Neuronal stem cell (in vitro differentiated cells): Measurements from ENCODE around the gene SLC10A7.

ENCODE experiments used
- DNase-seq: peaks from one replicate; pipeline ENCODE4 v3.0.0-alpha.2; 2013; ENCODE audit warnings: low spot score
- H2AFZ ChIP-seq: one replicate; pipeline ENCODE4 v1.6.1; 2013; ENCODE audit warnings: mild to moderate bottlenecking, low read length, inconsistent platforms
- H2AK5ac ChIP-seq: 2 replicates; pipeline ENCODE4 v1.6.1; 2013; ENCODE audit warnings: low read depth, mild to moderate bottlenecking, inconsistent platforms, low read length, moderate library complexity, mixed read lengths
- H2BK120ac ChIP-seq: 2 replicates; pipeline ENCODE4 v1.6.1; 2013; ENCODE audit warnings: low read depth, mild to moderate bottlenecking, inconsistent platforms, low read length, moderate library complexity, mixed read lengths
- H2BK12ac ChIP-seq: one replicate; pipeline ENCODE4 v1.6.1; 2013; ENCODE audit warnings: low read length, inconsistent platforms
- H2BK15ac ChIP-seq: 2 replicates; pipeline ENCODE4 v1.6.1; 2013; ENCODE audit warnings: mild to moderate bottlenecking, low read length, inconsistent platforms, mixed read lengths
- H2BK5ac ChIP-seq: one replicate; pipeline ENCODE4 v1.6.1; 2013; ENCODE audit warnings: inconsistent platforms, mild to moderate bottlenecking, low read length, moderate library complexity
- H3K14ac ChIP-seq: one replicate; pipeline ENCODE4 v1.6.1; 2013; ENCODE audit warnings: low read length, inconsistent platforms
- H3K18ac ChIP-seq: 2 replicates; pipeline ENCODE4 v1.6.1; 2013; ENCODE audit warnings: low read length, inconsistent platforms
- H3K23ac ChIP-seq: 2 replicates; pipeline ENCODE4 v1.6.1; 2013; ENCODE audit warnings: low read depth, mild to moderate bottlenecking, mixed read lengths, low read length, inconsistent platforms; ENCODE audit not compliant: poor library complexity
- H3K27ac ChIP-seq: replicated peaks from 3 replicates; pipeline ENCODE4 v1.5.1; 2013; ENCODE audit warnings: low read length, inconsistent platforms
- H3K27me3 ChIP-seq, 3 experiments: 2 replicates each; pipeline ENCODE4 v1.6.1; 2013; ENCODE audit warnings: low read length in 3 of 3, mild to moderate bottlenecking in 2 of 3, inconsistent platforms in 1 of 3, low read depth in 1 of 3, mixed read lengths in 1 of 3, moderate library complexity in 1 of 3; ENCODE audit not compliant: control insufficient read depth in 3 of 3, insufficient read depth in 3 of 3
- H3K36me3 ChIP-seq, 2 donors: replicated peaks in 1 of 2; 2 replicates each; pipeline ENCODE4 v1.6.1; 2013; ENCODE audit warnings: low read length in 2 of 2; ENCODE audit not compliant: control insufficient read depth in 2 of 2, insufficient read depth in 2 of 2
- H3K4ac ChIP-seq: 2 replicates; pipeline ENCODE4 v1.6.1; 2013; ENCODE audit warnings: inconsistent platforms, mild to moderate bottlenecking, low read length, moderate library complexity
- H3K4me1 ChIP-seq, 2 donors: 1 replicate in 1 of 2; 2 replicates in 1 of 2; pipeline ENCODE4 v1.6.1; 2013; ENCODE audit warnings: low read length in 2 of 2, low read depth in 1 of 2; ENCODE audit not compliant: control insufficient read depth in 2 of 2, insufficient read depth in 1 of 2
- H3K4me2 ChIP-seq: one replicate; pipeline ENCODE4 v1.6.1; 2013; ENCODE audit warnings: mild to moderate bottlenecking, low read length, inconsistent platforms; ENCODE audit not compliant: insufficient read depth, poor library complexity, severe bottlenecking
- H3K4me3 ChIP-seq, 2 donors: 2 replicates each; pipeline ENCODE4 v1.5.1; 2013; ENCODE audit warnings: low read length in 2 of 2, mild to moderate bottlenecking in 2 of 2, inconsistent platforms in 1 of 2, moderate library complexity in 1 of 2
- H3K79me1 ChIP-seq: one replicate; pipeline ENCODE4 v1.6.1; 2013; ENCODE audit warnings: low read depth, mild to moderate bottlenecking, inconsistent platforms, low read length, moderate library complexity
- H3K9ac ChIP-seq: one replicate; pipeline ENCODE4 v1.6.1; 2013; ENCODE audit warnings: mild to moderate bottlenecking, low read depth, low read length, inconsistent platforms; ENCODE audit not compliant: poor library complexity
- H3K9me3 ChIP-seq, 2 donors: replicated peaks in 1 of 2; 2 replicates each; pipeline versions ENCODE3 to v1.6.1; 2013; ENCODE audit warnings: low read length in 2 of 2, mild to moderate bottlenecking in 2 of 2, inconsistent platforms in 1 of 2, low read depth in 1 of 2, mixed read lengths in 1 of 2, moderate library complexity in 1 of 2; ENCODE audit not compliant: control insufficient read depth in 2 of 2, insufficient read depth in 1 of 2
- H4K8ac ChIP-seq: one replicate; pipeline ENCODE4 v1.6.1; 2013; ENCODE audit warnings: low read depth, mild to moderate bottlenecking, inconsistent platforms, low read length, moderate library complexity
- H4K91ac ChIP-seq: one replicate; pipeline ENCODE4 v1.6.1; 2013; ENCODE audit warnings: low read length, low read depth, mild to moderate bottlenecking, inconsistent platforms; ENCODE audit not compliant: poor library complexity
- WGBS, 2 donors: extraction: QIAGEN DNeasy Blood & Tissue Kit; methylation state at CpG; one replicate each; pipeline ENCODE4 v1.1.7; 2013; ENCODE audit warnings: missing lambda C conversion rate in 2 of 2, mixed read lengths in 1 of 2; ENCODE audit not compliant: insufficient read length in 2 of 2, insufficient replicate concordance in 1 of 2; ENCODE audit errors: extremely low coverage in 2 of 2; 5-methylcytosine and 5-hydroxymethylcytosine counted together

The SLC10A7 gene

DNA sequence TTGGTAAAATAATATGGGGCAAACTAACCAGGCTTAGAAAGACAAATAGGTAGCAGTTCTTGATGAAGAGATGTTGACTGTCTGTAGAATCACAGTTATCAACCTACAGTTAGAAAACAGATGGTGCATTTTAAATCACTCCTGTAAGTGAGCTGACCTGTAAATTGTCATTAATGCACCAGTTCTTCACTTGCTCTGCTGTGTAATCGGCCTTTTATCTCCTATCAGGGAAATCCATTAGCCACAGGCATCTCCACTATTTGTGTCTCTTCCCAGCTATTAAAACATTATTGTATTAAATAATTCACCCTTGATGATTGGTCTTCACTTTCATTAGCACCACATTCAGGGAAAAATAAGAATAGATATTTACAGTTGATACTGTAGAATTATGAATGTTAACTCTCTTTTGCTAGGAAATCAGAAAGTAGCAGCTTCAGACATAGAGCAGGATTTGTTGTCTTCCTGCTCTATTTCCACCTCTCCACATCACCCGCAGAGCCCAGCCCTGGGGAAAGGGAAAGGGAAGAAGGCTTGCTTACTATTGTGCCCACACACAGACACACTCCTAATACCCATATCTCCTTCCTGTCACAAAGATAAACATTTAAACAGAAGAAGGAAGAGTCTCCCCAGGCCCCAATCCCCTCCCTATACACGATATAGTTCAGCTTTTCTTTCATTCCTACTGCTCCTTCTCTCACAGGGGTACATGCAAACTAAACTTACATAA is 210.3 kb downstream of the SLC10A7 start:
- Histone ChIP-seq H2AK5ac (no peak overlapping the region), H2AFZ (no peak overlapping the region), H3K14ac (no peak overlapping the region), H3K4me1 (peaks cover 0 to 9% of the 10 kb centered on the region in 2 donors), H4K8ac (no peak overlapping the region), H3K23ac (no peak overlapping the region), H3K27me3 (no peaks in the 10 kb centered on the region), H3K9ac (no peak overlapping the region), H2BK120ac (no peak overlapping the region), H4K91ac (no peak overlapping the region), H2BK12ac (no peak overlapping the region), H3K27ac (no peak overlapping the region), H3K36me3 (no peaks in the 10 kb centered on the region), H3K4me3 (no peak overlapping the region), H3K4me2 (no peak overlapping the region), H3K9me3 (no peaks in the 10 kb centered on the region), H3K18ac (no peak overlapping the region), H3K79me1 (no peaks in the 10 kb centered on the region), H3K4ac (no peak overlapping the region), H2BK5ac (no peak overlapping the region), H2BK15ac (no peak overlapping the region)
- no CpG with 5 or more reads among the region's 3 CpGs for WGBS, 2 donors
- DNase-seq, result no peak

DNA sequence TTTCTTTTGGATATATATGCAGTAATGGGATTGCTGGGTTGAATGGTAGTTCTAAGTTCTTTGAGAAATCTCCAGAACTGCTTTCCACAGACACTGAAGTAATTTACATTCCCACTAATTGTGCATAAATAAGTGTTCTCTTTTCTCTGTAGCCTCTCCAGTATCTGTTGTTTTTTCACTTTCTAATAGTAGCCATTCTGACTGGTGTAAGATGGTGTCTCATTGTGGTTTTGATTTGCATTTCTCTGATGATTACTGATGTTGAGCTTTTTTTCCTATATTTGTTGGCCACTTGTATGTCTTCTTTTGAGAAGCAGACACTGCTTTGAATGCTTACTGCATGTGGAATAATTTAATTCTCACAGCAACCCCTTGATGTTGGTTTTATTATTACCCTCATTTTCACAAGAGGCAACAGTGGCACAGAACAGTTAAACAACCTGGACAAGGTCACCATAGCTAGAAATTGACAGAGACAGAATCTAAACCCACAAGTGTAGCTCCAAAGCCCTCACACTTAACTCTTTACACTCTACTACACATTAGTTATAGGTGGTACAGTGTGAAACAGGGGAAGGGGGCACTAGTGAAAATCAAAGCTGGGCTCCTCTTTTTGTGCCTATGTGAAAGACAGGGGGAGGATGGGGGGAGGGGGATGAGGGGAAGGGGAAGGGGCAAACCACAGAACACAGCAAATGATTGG is 211.3 kb downstream of the SLC10A7 start:
- H4K8ac ChIP-seq, result no peak overlapping the region

GRCh38 chr4:146308951-146309350 is 212.8 kb downstream of the SLC10A7 start:
- Histone ChIP-seq H3K4me1 (peaks cover 0 to 9% of the 10 kb centered on the region in 2 donors), H2AK5ac (no peak overlapping the region), H3K27me3 (no peaks in the 10 kb centered on the region), H4K91ac (no peak overlapping the region), H3K79me1 (no peaks in the 10 kb centered on the region), H4K8ac (no peak overlapping the region), H2AFZ (no peak overlapping the region), H3K4me2 (no peak overlapping the region), H3K4ac (no peak overlapping the region), H2BK120ac (no peak overlapping the region), H3K9ac (no peak overlapping the region), H2BK5ac (no peak overlapping the region), H3K9me3 (no peaks in the 10 kb centered on the region), H3K4me3 (no peak overlapping the region), H3K14ac (no peak overlapping the region), H2BK12ac (no peak overlapping the region), H3K27ac (no peak overlapping the region), H3K36me3 (no peaks in the 10 kb centered on the region), H3K18ac (no peak overlapping the region), H2BK15ac (no peak overlapping the region), H3K23ac (no peak overlapping the region)
- no peak for DNase-seq
- WGBS, 2 donors, result no CpG with 5 or more reads among the region's 5 CpGs

More for the DNA sequence above, 211.3 kb downstream of the SLC10A7 start:
- Histone ChIP-seq H2BK5ac (no peak overlapping the region), H3K18ac (no peak overlapping the region), H2BK12ac (no peak overlapping the region), H3K4me1 (peaks cover 0 to 9% of the 10 kb centered on the region in 2 donors), H2AK5ac (no peak overlapping the region), H3K4ac (no peak overlapping the region), H3K4me3 (no peak overlapping the region), H2AFZ (no peak overlapping the region), H3K27me3 (no peaks in the 10 kb centered on the region), H3K79me1 (no peaks in the 10 kb centered on the region), H3K9ac (no peak overlapping the region), H4K91ac (no peak overlapping the region), H3K27ac (no peak overlapping the region), H3K9me3 (no peaks in the 10 kb centered on the region), H2BK120ac (no peak overlapping the region), H3K36me3 (no peaks in the 10 kb centered on the region), H3K23ac (no peak overlapping the region), H3K14ac (no peak overlapping the region), H2BK15ac (no peak overlapping the region), H3K4me2 (no peak overlapping the region)
- DNase-seq, result no peak

- Histone ChIP-seq H3K23ac (no peak overlapping the region), H3K27ac (no peak overlapping the region), H3K4me2 (no peak overlapping the region), H3K4me3 (no peak overlapping the region), H2AK5ac (no peak overlapping the region), H4K8ac (no peak overlapping the region), H3K36me3 (no peaks in the 10 kb centered on the region), H2BK15ac (no peak overlapping the region), H3K27me3 (no peaks in the 10 kb centered on the region), H2AFZ (no peak overlapping the region), H3K9ac (no peak overlapping the region), H2BK5ac (no peak overlapping the region), H2BK12ac (no peak overlapping the region), H3K14ac (no peak overlapping the region), H3K4ac (no peak overlapping the region), H3K18ac (no peak overlapping the region), H3K4me1 (peaks cover 2 to 4% of the 10 kb centered on the region in 2 donors), H4K91ac (no peak overlapping the region), H2BK120ac (no peak overlapping the region), H3K79me1 (no peaks in the 10 kb centered on the region), H3K9me3 (no peaks in the 10 kb centered on the region)
- no CpG with 5 or more reads among the region's 2 CpGs for WGBS, 2 donors
- no peak for DNase-seq
Measured at GRCh38 chr4:146302822-146303221, 218.9 kb downstream of the SLC10A7 start.
